GM21528 (cell line): Measurements from ENCODE around the gene CTSZ.
"Not testable (repeated sequence)": the region's sequence is repeated elsewhere in the genome, so short reads cannot be mapped to it uniquely, and the experiment has no call there.

Source experiments
- ATAC-seq: cut with Tn5 transposase; IDR thresholded peaks from one replicate; pipeline ENCODE4 v1.9.1; 2021; ENCODE audit warnings: mild to moderate bottlenecking, moderate library complexity; ENCODE audit not compliant: unreplicated experiment, low FRiP score

CTSZ gene

DNA sequence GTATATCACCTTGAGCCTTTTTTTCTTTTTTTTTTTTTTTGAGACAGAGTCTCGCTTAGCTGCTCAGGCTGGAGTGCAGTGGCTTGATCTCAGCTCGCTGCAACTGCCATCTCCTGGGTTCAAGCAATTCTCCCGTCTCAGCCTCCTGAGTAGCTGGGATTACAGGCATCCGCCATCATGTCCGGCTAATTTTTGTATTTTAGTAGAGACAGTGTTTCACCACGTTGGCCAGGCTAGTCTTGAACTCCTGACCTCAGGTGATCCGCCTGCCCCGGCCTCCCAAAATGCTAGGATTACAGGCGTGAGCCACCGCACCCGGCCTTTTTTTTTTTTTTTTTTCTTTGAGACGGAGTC is 24.0 kb downstream of the CTSZ start:
- ATAC-seq = not testable (repeated sequence)

DNA sequence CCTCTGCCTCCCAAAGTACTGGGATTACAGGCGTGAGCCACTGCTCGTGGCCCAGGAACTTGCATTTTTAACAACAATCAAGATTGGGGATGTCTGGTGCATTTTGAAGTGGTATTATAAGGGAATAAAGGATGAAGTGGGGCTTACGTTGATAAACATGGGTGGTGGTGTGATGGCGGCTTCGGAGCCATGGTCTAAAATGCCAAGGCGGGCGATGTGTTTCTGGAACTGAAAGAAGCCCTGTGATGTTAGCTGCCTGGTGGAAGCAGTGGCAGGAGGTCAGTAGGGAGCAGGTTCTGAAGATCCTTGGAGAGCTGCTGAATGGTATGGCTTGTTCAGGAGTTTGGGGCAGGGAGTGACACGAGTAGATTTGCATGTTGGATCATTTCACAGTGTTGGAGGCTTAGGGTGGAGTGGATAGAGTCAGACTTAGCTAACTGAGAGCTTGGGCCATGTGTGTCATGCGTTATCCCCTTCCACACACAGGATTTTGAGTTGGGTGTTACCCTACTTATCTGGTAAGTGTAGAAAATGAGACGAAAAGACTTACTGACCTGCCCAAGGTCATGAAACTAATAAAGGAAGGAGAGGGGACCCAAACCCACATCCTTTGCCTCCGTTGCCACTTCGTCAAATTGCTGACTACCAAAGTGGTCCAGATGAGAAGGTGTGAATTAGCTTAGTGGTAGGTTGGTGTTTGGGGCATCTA is 24.5 kb downstream of the CTSZ start:
- no peak for ATAC-seq

DNA sequence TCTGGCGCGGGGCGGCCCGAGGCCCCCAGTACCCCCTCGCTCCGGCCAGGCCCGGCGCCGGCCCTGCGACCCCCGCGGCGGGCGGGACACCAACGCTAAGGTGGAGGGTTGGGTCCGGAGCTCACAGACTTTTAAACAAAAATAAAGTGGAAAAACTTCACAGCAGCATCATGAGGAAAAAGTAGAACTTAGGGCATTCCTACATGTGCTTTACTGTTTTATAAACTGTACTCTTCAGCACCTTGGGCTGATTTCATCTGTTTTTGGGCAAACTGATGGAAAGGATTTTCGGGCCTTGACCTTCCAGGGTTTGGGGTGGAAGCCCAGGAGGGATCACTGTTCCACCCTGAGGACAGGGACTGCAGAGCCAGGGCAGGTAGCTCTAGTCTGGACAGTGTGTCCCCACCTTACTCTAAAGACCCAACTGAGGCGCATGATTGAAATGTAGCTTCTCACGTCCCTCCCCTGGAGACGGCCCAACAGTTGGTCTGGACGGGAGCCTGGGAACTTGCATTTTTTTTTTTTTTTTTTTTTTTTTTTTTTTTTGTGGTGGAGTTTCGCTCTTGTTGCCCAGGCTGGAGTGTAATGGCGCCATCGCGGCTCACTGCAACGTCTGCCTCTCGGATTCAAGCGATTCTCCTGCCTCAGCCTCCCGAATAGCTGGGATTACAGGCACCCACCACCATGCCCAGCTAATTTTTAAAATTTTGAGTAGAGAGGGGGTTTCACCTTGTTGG is 25.3 kb downstream of the CTSZ start:
- ATAC-seq = peak; percentile 9

DNA sequence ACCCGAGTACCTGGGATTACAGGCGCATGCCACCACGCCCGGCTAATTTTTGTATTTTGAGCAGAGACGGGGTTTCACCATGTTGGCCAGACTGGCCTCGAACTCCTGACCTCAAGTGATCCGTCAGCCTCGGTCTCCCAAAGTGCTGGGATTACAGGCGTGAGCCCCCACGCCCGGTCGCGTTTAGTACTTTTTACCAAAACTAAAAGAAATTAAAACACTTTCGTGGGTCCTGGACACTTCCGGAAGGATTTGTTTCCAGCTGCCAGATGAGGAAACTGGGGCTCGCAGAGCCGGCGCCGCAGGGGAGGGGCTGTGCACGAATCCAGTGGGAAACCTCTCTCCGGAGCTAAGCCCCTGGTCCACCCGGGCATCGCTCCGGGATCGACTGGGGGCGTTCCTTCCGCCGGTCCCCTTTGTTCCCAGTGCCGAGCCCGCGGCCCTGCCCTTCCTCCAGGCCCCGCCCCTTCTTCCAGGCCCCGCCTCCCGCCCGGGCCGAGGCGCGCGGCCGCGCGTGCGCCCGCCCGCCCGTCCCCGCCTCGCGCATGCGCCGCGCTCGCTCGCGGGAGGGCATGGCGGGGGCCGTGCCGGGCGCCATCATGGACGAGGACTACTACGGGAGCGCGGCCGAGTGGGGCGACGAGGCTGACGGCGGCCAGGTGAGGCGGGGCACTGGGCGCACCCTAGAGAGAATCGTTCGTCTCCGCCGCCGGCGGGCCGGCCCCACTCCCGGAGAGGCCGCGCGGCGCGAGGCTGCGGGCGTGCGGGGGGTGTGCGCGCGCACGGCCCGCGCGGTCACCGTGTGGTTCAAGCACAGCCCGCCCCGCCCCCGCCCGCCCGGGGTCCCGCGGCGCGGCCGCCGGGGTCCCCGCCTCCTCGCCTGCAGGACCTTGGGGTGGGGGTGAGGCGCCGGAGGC is 26.1 kb downstream of the CTSZ start, which contains the start of gene NELFCD:
Gene NELFCD, plus strand, starts transcription at position 546 of the 917 bp plus-strand sequence. Its CDS starts 54 bp downstream, at position 600.
- ATAC-seq = peak; percentile 75

DNA sequence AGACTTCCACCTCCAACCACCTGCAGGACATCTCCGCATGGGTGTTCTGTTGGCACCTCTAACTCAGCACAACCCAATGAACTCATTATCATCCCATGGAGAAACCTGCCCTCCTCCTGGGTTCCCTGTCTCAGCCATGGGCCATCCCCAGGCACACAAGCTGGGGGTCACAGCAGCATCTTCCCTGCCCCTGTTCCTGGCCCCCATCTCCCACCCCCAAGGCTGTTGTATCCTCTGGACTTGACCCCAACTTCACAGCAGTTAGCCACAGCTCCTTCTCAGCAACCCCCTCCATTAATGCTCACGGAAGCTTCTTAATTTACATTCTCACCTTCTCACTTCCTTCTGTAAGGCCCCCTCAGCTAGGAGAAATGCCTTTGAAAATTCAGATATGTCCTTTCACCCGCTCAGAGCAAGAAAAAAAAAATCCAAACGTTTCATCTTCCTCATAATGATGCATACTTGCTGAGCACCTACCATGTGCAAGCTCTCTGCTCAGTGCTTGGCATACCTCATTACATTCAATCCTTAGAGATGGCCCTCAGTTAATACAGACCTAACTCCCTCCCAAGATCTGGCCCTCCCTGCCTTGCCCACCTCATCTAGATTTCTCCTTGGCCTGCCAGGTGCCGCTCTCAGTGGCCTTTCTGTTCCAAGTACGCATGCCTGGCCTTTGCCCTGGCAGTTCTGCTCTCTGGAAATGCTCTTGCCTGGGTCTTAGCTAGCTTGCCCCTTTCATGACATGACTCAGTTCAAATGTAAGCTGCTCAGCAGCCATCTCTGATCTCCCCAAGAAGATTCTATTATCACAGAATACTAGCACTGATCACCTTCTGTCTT is 28.5 kb downstream of the CTSZ start:
- ATAC-seq = no peak

DNA sequence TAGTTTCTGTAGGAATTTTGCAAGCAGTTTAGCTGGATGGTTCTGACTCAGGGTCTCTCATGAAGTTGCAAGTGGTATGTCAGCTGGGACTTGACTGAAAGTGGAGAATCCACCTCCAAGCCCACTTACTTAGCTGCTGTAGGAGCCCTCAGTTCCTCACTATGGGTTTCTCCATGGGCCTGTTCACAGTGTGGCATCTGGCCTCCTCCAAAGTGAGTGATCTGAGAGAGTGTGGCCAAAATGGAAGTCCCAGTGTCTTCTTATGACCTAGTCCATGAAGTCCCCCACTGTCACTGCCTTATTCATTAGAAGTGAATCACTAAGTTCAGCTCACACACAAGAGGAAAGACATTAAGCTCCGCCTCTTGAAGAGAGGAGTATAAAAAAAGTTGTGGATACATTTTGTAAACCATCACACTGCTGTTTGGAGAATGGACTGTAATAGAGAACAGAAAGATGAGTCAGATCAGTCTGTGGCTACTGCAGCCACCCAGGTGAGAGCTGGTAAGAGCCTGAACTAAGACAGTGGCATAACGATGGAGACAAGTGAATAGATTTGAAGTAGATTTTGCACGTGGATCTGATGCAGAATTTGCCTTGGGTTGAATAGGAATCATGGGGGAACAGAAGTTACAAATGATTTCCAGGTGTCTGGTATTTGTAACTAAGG is 30.9 kb downstream of the CTSZ start:
- ATAC-seq = no peak

DNA sequence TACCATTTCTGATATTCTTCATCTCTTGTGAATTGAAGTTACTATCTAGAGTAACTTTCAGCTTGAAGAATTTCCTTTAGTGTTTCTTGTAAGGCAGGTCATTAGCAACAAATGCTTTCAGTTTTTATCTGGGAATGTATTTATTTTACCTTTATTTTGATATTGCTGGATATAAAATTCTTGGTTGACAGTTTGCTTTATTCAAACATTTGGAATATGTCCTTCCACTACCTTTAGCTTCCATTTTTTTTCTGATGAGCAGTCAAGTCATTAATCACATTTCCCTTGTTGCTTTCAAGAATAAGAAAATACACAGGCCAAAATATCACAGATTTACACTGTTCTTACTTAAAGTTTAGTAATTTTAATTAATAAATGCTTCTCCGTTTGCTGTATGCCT is 31.7 kb downstream of the CTSZ start:
- no peak for ATAC-seq

DNA sequence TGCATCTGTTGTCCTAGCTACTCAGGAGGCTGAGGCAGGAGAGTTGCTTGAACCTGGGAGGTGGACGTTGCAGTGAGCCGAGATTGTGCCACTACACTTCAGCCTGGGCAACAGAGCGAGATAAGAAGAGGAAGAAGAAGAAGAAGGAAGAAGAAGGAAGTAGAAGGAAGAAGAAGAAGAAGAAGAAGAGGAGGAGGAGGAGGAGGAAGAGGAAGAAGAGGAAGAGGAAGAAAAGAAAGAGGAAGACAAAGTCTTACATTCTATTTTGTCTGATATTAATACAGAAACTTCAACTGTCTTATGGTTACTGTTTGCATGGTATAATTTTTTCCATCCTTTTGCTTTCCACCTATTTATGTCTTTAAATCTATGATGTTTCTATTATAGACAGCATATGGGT is 33.2 kb downstream of the CTSZ start:
- no peak for ATAC-seq

DNA sequence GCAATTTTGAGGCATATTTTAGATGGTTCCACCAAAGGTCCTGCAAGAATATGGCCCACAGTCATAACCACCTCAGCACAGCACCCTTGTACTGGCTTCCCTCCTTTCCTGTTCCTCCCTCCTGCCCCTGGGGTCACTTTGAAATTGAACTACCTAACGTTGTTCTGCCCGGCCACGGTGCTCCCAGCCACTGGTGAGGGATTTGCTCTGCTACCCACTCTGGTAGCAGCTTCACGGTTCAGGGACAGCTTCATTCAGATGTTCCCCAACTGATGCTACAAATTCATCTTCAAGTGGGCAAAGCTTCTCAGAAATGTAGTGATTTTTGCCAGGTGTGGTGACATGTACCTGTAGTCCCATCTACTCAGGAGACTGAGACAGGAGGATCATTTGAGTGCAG is 33.9 kb downstream of the CTSZ start:
- ATAC-seq = no peak

DNA sequence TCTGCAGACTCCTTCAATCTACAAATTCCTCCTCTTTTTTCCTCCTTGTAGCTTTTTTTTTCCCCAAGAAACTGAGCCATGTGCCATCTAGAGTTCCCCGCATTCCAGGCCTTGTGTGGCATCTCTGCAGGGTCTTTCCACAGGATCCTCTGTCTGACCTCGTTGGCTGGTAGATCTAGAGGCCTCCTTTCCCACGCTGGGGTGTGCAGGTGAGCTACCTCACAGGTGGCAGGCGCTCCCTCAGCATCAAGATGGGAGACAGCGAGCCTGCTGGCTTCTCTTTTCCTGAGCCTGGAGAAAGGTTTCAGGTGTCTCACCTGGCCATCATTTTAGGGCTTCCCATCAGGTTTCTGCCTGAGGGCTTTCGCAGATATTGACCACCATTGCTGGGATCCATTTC is 35.6 kb downstream of the CTSZ start:
- no peak for ATAC-seq

DNA sequence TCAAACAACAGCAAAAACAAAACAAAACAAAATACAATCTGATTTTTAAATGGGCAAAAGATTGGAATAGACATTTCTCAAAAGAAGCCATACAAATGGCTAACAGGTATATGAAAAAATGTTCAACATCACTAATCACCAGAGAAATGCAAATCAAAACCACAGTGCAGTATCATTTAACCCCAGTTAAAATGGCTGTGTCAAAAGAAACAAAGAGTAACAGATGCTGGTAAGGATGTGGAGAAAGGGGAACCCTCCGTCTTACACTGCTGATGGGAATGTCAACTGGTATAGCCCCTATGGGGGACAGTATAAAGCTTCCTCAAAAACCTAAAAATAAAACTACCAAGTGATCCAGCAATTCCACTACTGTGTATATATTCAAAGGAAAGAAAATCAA is 36.9 kb downstream of the CTSZ start:
- no peak for ATAC-seq

DNA sequence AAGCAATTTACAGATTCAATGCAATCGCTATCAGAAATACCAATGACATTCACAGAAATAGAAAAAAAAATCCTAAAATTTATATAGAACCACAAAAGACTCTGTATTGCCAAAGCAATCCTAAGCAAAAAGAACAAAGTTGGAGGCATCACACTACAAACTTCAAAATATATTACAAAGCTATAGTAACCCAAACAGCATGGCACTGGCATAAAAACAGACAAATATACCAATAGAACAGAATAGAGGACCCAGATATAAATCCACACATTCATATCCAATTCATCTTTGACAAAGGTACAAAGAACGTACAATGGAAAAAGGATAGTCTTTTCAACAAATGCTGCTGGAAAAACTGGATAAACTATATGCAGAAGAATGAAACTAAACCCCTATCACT is 37.6 kb downstream of the CTSZ start:
- no peak for ATAC-seq

DNA sequence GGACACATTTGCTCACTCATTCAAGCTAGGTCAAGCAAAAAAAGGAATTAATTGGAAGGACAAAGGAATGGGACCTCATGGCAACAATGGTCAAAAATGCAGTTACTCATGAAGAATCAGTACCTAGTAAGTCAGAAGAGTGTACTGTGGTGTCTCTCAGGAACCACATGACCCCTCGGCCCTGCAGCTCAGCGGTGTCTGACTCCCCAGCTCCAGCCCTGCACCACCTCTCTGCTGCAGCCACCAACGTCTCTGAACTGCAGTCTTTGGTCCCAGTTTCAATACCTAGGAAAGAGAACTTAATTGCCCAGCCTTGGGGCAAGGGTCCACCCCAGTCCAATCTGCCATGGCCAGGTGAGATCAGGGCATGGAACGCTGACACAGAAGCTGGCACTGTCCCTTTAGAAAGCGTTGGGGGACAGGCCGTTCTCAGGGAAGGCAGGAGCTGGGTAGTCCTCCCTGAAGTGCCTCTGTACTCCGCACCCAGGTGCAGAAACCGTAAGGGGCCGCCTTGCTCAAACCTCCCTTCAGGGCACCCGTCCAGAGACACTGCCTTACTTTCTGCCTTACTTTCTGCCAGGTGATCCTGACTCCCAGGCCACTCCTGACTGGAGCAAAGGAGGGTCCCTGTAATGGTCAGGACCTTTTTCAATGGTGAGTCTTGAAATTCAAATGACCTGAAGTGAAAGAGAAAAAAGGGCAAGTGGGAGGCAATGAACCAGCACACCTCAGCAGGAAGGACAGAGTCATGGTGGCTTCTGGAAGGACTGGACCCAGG is 39.2 kb downstream of the CTSZ start:
- no peak for ATAC-seq

DNA sequence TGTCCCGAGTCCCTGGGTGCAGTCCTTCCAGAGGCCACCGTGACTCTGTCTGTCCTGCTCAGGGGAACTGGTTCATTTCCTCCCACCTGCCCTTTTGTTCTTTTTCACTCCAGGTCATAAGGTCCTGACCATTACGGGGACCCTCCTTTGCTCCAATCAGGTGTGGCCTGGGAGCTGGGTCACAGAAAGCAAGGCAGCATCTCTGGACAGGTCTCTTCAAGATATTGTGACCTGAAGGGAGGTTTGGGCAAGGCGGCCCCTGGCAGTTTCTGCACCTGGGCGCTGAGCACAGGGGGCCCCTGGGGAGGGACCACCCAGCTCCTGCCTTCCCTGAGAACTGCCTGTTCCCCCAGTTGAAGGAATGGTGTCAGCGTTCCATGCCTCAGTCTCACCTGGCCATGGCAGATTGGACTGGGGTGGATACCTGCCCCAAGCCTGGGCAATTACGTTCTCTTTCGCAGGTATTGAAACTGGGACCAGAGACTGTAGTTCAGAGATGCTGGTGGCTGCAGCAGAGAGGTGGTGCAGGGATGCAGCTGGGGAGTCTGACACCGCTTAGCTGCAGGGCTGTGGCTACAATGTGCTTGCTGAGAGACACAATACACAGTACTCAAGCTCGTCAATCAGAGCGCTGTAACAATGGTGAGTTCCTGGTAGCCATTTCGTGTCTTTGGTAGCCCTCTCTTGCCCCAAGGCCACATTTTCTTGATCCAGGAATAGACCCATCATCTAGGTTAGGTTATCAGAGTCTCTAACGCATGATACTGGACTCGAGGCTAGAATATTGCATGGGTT is 41.6 kb downstream of the CTSZ start:
- no peak for ATAC-seq

DNA sequence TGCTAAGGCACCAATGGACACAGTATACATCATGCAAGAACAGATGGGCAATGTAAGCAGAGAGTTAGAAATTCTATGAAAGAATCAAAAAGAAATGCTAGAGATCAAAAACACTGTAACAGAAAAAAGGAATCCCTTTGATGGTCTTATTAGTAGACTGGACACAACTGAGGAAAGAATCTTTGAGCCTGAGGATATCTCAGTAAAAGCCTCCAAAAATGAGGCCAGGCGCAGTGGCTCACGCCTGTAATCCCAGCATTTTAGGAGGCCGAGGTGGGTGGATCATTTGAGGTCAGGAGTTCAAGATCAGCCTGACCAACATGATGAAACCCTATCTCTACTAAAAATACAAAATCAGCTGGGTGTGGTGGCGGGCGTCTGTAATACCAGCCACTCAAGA is 43.1 kb downstream of the CTSZ start:
- not testable (repeated sequence) for ATAC-seq

DNA sequence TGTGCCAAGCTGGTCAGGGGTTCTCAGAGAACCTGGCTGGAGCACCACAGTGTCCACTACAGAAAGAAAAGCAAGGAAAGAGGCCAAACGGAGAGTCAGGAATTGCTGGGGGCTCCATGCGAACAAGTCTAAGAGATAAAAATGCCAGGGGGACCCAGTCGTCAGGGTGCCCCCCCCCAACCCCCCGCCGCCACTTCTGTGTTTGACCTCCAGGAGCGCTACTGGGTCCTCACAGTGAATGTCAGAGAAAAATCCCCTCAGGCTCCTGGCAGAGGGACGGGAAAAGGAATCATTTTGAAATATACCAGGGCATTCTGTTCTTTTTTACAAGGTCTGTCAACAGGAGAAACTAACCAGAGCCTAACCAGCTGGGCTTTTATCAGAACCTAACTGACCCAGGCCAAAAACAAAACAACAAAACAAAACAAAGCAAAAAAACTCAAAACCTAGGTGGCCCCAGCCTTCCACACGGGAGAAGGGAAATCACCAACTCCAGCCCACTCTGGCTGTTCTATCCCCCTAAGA is 43.9 kb downstream of the CTSZ start:
- no peak for ATAC-seq

DNA sequence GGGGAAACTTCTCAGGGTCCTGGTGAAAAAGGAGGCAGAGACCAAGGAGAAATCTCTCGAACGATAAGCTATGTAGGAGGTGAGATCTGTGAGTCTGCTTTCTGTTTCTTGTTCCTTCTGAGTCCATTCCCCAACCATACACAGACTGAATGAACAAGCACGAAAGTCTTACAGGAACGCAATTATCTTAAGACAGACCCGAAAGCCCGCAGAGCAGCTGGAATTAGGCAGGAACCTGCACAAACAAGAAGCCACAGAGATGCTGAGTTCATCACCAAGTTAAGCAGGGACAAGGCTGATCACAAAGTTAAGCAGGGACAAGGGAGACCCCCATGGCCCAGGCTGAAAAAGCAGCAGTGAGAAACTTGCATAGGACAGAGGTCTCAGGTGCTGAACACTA is 47.4 kb downstream of the CTSZ start:
- no peak for ATAC-seq

DNA sequence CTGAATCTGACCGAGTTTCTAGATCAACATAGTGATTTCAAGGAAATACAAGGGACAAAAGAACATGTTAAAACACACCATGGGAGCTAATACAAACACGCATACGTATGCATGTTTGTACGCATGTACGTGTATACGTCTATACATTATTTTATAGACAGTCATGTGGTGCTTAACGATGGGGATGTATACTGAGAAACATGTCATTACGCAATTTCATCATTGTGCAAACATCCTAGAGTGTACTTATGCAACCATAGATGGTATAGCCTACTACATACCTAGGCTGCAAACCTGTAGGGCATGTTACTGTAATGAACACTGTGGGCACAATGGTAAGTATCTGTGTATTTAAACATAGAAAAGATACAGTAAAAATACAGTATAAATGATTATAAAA is 51.0 kb downstream of the CTSZ start:
- ATAC-seq = no peak
